ENCODE data around the gene AFDN. TPM values are rescaled to one million over a fixed set of nuclear protein-coding genes. Genes with fewer than 3 reads are reported as not detected.

AFDN gene
- total RNA-seq, 1 donor from 2014 or later = 552 TPM

DNA sequence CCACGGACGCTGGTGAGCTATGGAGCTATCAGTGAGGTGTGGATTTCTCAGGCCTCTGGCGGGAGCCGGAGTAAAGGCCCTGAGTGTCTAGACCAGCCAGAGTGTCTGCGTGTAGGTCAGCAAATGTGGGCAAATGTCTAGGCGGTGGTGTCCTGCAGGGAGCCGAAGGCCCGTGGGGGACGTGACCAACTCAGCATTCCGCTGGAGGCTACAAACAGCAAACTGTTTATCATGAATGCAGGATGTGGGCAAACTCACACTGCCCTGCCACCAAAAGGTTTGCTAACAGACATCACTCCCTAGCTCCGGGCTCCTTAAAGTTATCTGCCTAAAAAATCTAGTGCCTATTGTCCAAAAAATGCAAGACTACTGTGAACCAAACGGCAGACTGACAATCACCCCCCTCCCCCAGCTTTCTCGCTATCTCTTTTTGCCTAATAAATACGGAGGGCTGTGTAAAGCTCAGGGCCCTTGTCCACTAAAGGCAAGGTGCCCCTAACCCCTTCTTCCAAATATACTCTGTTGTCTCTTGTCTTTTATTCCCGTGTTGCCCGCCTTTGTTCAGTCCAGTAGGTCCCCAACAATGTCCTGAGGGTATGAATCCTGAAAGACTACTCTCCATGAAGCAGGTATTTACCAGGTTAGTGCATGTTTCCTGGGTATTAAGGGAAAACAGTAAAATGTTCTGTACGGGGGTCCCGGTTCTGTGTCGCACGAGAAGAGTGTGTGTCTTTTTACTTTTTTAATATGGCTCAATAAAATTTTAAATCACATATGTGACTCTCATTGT, 29.0 kb upstream of the AFDN start:
- no peak for DNase-seq
- Mint-ChIP-seq H3K9me3 (ENCODE audit: unreplicated experiment) (peaks cover 29% of the 10 kb centered on the region), H3K4me1 (ENCODE audit: low read depth, unreplicated experiment) (peaks cover 49% of the 10 kb centered on the region), H3K27me3 (ENCODE audit: unreplicated experiment) (peaks cover 26% of the 10 kb centered on the region), H3K36me3 (ENCODE audit: unreplicated experiment) (no peaks in the 10 kb centered on the region), H3K4me3 (ENCODE audit: unreplicated experiment) (peak overlapping the region; percentile 50), H3K27ac (ENCODE audit: unreplicated experiment) (peak overlapping the region; percentile 99)
- TF ChIP-seq, protein P1, sequence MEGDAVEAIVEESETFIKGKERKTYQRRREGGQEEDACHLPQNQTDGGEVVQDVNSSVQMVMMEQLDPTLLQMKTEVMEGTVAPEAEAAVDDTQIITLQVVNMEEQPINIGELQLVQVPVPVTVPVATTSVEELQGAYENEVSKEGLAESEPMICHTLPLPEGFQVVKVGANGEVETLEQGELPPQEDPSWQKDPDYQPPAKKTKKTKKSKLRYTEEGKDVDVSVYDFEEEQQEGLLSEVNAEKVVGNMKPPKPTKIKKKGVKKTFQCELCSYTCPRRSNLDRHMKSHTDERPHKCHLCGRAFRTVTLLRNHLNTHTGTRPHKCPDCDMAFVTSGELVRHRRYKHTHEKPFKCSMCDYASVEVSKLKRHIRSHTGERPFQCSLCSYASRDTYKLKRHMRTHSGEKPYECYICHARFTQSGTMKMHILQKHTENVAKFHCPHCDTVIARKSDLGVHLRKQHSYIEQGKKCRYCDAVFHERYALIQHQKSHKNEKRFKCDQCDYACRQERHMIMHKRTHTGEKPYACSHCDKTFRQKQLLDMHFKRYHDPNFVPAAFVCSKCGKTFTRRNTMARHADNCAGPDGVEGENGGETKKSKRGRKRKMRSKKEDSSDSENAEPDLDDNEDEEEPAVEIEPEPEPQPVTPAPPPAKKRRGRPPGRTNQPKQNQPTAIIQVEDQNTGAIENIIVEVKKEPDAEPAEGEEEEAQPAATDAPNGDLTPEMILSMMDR (IDR thresholded peaks at IDR 0.05; ENCODE audit: partially characterized antibody, unreplicated experiment) = no peak

DNA sequence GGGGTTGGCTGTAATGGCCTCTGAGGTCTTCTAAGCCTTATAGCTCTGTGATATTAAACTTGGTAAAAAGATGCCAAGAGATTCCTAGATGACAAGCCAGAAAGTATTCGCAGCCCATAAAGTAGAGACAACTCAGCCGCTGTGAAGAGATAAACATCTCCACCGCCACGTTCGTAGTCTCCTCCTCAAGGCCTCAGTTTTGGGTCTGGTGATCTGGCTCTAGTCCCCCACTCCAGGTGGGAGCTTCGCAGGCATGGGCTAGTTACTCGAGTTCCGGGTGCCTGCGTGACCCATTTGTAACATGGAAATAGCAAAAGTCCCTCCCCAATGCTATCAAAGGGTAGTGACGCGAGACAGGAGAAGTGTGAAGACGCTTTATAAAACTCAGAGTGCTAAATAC, 28.3 kb upstream of the AFDN start:
- Mint-ChIP-seq H3K27ac (ENCODE audit: unreplicated experiment) (peak overlapping the region; percentile 99), H3K36me3 (ENCODE audit: unreplicated experiment) (no peaks in the 10 kb centered on the region), H3K4me1 (ENCODE audit: low read depth, unreplicated experiment) (peaks cover 46% of the 10 kb centered on the region), H3K4me3 (ENCODE audit: unreplicated experiment) (peak overlapping the region; percentile 4), H3K27me3 (ENCODE audit: unreplicated experiment) (peaks cover 24% of the 10 kb centered on the region), H3K9me3 (ENCODE audit: unreplicated experiment) (peaks cover 31% of the 10 kb centered on the region)
- TF ChIP-seq, protein P1 (IDR thresholded peaks at IDR 0.05; ENCODE audit: partially characterized antibody, unreplicated experiment) = no peak
- no peak for DNase-seq

DNA sequence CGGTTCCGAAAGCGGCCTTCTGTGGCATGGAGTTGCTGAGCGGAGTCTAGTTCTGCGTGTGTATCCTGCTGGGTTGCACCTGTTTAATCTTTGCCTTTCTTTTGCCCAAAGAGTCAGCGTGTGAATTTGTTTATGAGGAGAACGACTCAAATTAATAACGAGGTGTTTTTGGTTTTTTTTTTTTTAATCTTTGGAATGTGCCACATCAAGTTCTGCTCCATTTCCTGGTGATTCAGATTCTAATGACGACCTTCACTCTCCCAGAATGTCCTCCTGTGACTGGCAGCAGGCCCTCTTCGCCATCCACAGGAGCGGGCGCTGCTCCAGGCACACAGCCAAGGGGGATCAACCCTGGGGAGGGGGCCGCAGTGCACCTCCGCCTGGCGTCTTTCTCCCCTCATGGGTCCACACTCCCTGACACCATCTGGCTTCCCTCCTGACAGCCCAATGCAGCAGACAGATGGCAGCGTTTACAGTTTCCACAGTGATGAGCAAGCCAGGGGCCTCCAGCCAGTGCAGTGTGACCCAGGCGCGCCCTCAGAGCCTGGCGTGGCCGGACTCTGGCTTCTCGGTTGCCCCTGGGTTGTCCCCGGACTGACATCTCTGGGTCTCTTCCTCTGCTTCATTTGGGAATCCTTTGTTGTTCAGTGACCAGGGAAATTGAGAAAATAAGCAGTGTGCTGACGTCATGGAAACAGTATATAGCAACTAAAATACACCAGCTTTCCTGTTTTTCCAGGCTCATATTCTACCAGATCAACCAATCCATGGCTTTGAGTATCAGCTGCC, 27.5 kb upstream of the AFDN start:
- peak overlapping the region; percentile 76 for H3K4me3 Mint-ChIP-seq (ENCODE audit: unreplicated experiment)
- peak; percentile 79 for DNase-seq
- H3K4me1 Mint-ChIP-seq (ENCODE audit: low read depth, unreplicated experiment) = peaks cover 46% of the 10 kb centered on the region
- H3K27ac Mint-ChIP-seq (ENCODE audit: unreplicated experiment) = peak overlapping the region; percentile 99
- TF ChIP-seq, protein P1 (IDR thresholded peaks at IDR 0.05; ENCODE audit: partially characterized antibody, unreplicated experiment) = no peak
- peaks cover 24% of the 10 kb centered on the region for H3K27me3 Mint-ChIP-seq (ENCODE audit: unreplicated experiment)
- H3K9me3 Mint-ChIP-seq (ENCODE audit: unreplicated experiment) = peaks cover 31% of the 10 kb centered on the region
- no peaks in the 10 kb centered on the region for H3K36me3 Mint-ChIP-seq (ENCODE audit: unreplicated experiment)

DNA sequence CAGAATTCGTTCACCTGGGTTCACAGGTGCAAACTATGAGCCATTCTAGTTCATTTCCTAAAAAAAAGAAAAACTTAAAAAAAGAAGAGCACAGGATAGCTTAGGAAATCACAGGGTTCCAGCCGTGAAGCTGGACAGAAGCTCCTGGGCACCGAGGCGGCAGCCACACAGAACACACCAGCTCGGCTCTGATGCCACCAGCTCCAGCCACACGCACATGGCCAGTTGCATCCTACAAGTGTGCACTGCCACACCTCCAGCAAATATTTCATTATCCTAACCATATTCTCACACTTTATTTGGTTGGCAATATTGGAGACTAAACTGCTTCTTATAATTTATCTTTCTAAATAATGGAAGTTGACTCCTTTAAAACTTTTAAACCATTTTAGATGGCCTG, 26.2 kb upstream of the AFDN start:
- Mint-ChIP-seq H3K4me1 (ENCODE audit: low read depth, unreplicated experiment) (peaks cover 47% of the 10 kb centered on the region), H3K4me3 (ENCODE audit: unreplicated experiment) (no peak overlapping the region), H3K27ac (ENCODE audit: unreplicated experiment) (peak overlapping the region; percentile 99), H3K27me3 (ENCODE audit: unreplicated experiment) (peaks cover 24% of the 10 kb centered on the region), H3K9me3 (ENCODE audit: unreplicated experiment) (peaks cover 28% of the 10 kb centered on the region), H3K36me3 (ENCODE audit: unreplicated experiment) (no peaks in the 10 kb centered on the region)
- DNase-seq = no peak
- TF ChIP-seq, protein P1 (IDR thresholded peaks at IDR 0.05; ENCODE audit: partially characterized antibody, unreplicated experiment) = no peak
